Cardiac muscle cell (in vitro differentiated cells and primary cell): ENCODE measurements around the gene KRT5. TPM values are rescaled to one million over a fixed set of nuclear protein-coding genes. Genes with fewer than 3 reads are reported as not detected.

ENCODE experiments used
- DNase-seq, 2 donors: peaks; one replicate each; pipeline versions ENCODE4 v3.0.0 to v3.0.0-alpha.2; 2010 to 2017; ENCODE audit warnings: low read depth in 1 of 2, low spot score in 1 of 2
- H3K27ac ChIP-seq: fragments of 200-600 bp; sonication (generic); 2 replicates; pipeline ENCODE4 v1.5.1; 2016
- H3K27me3 ChIP-seq: fragments of 200-600 bp; sonication (generic); 2 replicates; pipeline ENCODE4 v1.6.0; 2016; ENCODE audit warnings: control low read depth
- H3K36me3 ChIP-seq: fragments of 200-600 bp; sonication (generic); 2 replicates; pipeline ENCODE4 v1.5.1; 2016; ENCODE audit warnings: control low read depth
- H3K4me1 ChIP-seq: fragments of 200-600 bp; sonication (generic); 2 replicates; pipeline ENCODE4 v1.8.1; 2017; ENCODE audit warnings: low read depth, mild to moderate bottlenecking, mixed run types
- H3K4me3 ChIP-seq: fragments of 200-600 bp; sonication (generic); 2 replicates; pipeline ENCODE4 v1.5.1; 2016; ENCODE audit warnings: mild to moderate bottlenecking
- H3K9me3 ChIP-seq: fragments of 200-600 bp; sonication (generic); 2 replicates; pipeline ENCODE4 v1.5.1; 2017; ENCODE audit warnings: low read depth, mild to moderate bottlenecking, control low read depth
- polyA plus RNA-seq: library from polyadenylated mRNA; unstranded; fragments of >200 nt; fragmentation: Nextera tagmentation; extraction: Ambion mirVana; gene quantifications from 2 replicates; pipeline ENCODE4 v1.2.1, GENCODE V29; 2016
- total RNA-seq: library from RNA; depleted of rRNA; stranded (reverse); fragments of >200 nt; gene quantifications from 2 replicates; pipeline ENCODE4 v1.2.3, GENCODE V29; 2016
- TF ChIP-seq, protein P1 (sequence below): IDR thresholded peaks from 2 replicates; pipeline ENCODE4 v1.5.1; 2012; ENCODE audit warnings: low read depth, mild to moderate bottlenecking, low read length

KRT5 gene
- total and polyA plus RNA-seq, 2 experiments from 2014 or later, result 0.23 TPM; not detected in 1

DNA sequence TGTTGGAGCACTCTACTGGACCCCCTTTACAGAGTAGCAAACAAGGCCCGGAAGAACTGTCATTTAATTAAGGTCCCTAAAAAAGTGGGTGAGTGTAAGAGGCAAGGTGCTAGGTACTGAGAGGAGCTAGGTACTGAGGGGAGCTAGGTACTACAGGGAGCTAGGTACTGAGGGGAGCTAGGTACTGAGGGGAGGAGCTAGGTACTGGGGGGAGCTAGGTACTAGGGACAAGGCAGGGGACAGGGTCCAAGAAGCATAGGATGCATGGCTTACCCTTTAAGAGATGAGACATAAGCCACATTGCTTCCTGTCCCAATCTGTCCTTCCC is 4.9 kb downstream of the KRT5 start:
- no peaks in the 10 kb centered on the region for H3K36me3 ChIP-seq
- DNase-seq, result no peak
- no peak overlapping the region for H3K4me3 ChIP-seq
- H3K27ac ChIP-seq, result no peak overlapping the region
- H3K27me3 ChIP-seq, result peaks cover 3% of the 10 kb centered on the region
- TF ChIP-seq, protein P1, sequence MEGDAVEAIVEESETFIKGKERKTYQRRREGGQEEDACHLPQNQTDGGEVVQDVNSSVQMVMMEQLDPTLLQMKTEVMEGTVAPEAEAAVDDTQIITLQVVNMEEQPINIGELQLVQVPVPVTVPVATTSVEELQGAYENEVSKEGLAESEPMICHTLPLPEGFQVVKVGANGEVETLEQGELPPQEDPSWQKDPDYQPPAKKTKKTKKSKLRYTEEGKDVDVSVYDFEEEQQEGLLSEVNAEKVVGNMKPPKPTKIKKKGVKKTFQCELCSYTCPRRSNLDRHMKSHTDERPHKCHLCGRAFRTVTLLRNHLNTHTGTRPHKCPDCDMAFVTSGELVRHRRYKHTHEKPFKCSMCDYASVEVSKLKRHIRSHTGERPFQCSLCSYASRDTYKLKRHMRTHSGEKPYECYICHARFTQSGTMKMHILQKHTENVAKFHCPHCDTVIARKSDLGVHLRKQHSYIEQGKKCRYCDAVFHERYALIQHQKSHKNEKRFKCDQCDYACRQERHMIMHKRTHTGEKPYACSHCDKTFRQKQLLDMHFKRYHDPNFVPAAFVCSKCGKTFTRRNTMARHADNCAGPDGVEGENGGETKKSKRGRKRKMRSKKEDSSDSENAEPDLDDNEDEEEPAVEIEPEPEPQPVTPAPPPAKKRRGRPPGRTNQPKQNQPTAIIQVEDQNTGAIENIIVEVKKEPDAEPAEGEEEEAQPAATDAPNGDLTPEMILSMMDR, result no peak
- no peaks in the 10 kb centered on the region for H3K4me1 ChIP-seq
- H3K9me3 ChIP-seq, result no peaks in the 10 kb centered on the region

DNA sequence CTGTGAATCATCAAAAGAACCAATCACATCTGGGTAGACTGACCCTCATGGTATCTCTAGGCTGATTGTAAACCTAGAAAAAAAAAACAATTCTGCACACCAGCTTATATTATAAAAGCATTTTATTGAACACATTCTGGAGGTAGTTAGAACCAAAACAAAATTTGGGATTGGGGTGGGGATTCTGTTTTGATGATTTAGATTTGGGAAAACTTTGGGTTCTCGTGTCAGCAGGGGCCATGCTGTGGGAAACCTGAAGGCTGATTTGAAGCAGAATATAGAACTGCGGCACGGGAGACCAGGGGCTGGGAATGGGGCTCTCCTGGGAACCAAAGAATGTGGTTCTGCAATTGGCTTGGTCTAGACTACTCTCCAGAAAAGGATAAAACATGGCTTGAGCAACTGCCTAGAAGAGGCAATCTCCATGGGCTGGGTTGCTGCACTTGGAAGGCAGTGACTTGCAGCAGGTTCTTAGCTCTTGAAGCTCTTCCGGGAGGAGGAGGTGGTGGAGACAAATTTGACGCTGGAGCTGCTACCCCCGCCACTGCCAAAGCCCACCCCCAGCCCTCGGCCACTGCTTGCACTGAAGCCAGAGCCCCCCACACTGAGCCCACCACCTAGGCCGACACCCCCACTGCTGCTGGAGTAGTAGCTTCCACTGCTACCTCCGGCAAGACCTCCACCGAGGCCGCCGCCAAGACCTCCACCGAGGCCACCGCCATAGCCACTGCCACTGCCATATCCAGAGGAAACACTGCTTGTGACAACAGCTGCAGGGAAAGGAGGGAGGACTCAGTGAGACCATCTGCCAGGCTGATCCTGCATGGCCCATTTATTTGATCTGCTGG is 5.5 kb downstream of the KRT5 start:
- no peaks in the 10 kb centered on the region for H3K9me3 ChIP-seq
- no peaks in the 10 kb centered on the region for H3K4me1 ChIP-seq
- H3K36me3 ChIP-seq, result no peaks in the 10 kb centered on the region
- no peak for DNase-seq
- TF ChIP-seq, protein P1, result no peak
- H3K27me3 ChIP-seq, result peaks cover 3% of the 10 kb centered on the region
- no peak overlapping the region for H3K27ac ChIP-seq
- no peak overlapping the region for H3K4me3 ChIP-seq

DNA sequence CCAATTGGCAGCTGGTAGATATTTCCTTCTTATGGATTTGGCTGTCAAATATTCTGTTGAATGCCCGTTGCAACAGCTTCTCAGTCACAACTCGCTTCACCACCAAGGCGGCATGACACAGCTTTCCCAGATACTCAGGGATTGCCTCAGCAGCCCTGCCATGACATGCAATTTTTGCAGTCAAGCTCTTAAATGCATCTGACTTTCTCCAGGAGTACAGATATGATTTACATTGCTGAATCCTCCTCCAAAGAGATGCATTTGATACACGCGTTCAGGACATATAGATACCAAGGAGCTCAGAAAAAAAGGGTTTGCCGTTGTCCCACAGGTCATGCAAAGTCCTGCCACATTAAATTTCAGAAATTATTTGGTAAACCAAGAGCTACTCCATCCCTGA is 6.5 kb downstream of the KRT5 start:
- DNase-seq, result no peak
- Histone ChIP-seq H3K36me3 (no peaks in the 10 kb centered on the region), H3K27me3 (no peaks in the 10 kb centered on the region), H3K4me1 (no peaks in the 10 kb centered on the region), H3K27ac (no peak overlapping the region), H3K4me3 (no peak overlapping the region), H3K9me3 (no peaks in the 10 kb centered on the region)
- TF ChIP-seq, protein P1, result no peak

DNA sequence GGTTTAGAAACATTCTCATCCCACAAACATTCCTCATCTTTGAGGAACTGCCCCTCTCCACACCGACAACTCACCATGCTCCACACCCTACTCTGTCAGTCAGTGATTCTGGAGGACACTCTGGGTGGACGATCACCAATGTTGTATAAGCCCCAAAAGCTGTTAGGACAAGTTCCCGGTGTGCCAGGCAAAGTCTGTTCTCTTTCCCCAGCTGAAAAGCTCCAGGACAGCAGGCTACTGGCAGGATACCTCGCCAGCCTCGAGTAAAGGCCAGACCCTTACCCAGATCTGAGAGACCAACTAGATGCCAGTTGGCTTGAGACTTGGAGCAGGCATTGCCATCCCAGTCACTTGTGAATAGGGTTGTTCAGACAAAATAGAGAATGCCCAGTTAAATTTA is 12.0 kb downstream of the KRT5 start:
- Histone ChIP-seq H3K36me3 (no peaks in the 10 kb centered on the region), H3K27me3 (no peaks in the 10 kb centered on the region), H3K27ac (no peak overlapping the region), H3K4me1 (no peaks in the 10 kb centered on the region), H3K4me3 (no peak overlapping the region), H3K9me3 (no peaks in the 10 kb centered on the region)
- TF ChIP-seq, protein P1, result no peak
- no peak for DNase-seq

DNA sequence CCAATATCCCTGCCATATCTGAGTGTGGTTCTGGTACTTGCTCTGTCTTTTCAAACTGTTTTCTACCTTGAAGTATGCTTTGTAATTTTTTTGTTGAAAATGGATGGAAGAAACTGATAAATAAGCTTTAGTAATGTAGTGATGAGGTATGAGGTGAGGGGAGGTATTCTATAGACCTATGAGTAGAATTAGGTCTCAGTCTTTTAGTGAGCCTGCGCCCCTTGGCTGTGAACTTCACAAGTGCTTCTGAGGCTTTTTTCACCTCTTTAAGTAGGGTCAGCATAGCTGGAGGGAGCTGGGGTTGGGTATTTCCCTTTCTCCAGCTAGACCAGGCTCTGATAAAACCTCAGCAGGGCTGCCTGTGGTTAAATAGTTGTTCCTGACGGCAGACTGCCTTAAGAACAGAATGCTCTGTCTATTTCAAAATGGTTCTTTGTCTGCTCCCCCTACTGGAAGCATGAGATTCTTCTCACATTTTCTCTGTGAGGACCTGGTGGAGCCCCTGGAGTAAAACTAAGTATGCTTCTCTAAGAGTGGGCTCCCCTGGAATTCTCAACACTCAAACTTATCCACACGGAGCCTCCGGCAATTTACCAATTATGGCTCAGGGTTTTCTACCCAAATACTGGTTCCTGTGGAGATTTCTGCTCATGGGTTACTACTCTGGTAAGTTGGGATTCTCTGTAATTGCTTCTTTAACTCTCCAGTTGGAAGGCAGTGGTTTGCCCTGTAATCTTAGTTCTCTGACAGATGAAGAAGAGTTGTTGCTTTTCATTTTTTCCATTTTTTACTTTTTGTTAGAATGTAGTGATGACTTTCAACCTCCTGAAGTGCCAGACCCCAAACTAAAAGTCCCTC is 13.1 kb downstream of the KRT5 start:
- TF ChIP-seq, protein P1, result peak; percentile 73

More for the DNA sequence above, 13.1 kb downstream of the KRT5 start:
- Histone ChIP-seq H3K27ac (no peak overlapping the region), H3K4me1 (no peaks in the 10 kb centered on the region), H3K9me3 (no peaks in the 10 kb centered on the region), H3K27me3 (no peaks in the 10 kb centered on the region), H3K4me3 (no peak overlapping the region), H3K36me3 (no peaks in the 10 kb centered on the region)
- DNase-seq, result peak; percentile 69 to 93
